Mucosa of stomach (tissue), 1 donor: ENCODE data around the gene SF3A2.
A peak's percentile ranks its signal among the peaks of the same experiment; 100 is the strongest.

ENCODE experiments used
- H3K27me3 ChIP-seq: one replicate; pipeline ENCODE4 v1.7.0; 2013; ENCODE audit warnings: mild to moderate bottlenecking, low read length; ENCODE audit not compliant: control insufficient read depth, insufficient read depth
- H3K36me3 ChIP-seq: one replicate; pipeline ENCODE4 v1.7.0; 2013; ENCODE audit warnings: low read length; ENCODE audit not compliant: control insufficient read depth, insufficient read depth
- H3K4me1 ChIP-seq: one replicate; pipeline ENCODE4 v1.7.0; 2013; ENCODE audit warnings: mild to moderate bottlenecking, low read length; ENCODE audit not compliant: control insufficient read depth, insufficient read depth
- H3K4me3 ChIP-seq: one replicate; pipeline ENCODE4 v1.7.0; 2013; ENCODE audit warnings: low read length
- H3K9ac ChIP-seq: one replicate; pipeline ENCODE4 v1.7.0; 2013; ENCODE audit warnings: mild to moderate bottlenecking, low read length, moderate library complexity
- H3K9me3 ChIP-seq: one replicate; pipeline ENCODE4 v1.7.0; 2013; ENCODE audit warnings: mild to moderate bottlenecking, low read length, moderate library complexity; ENCODE audit not compliant: control insufficient read depth
- donor health status: Pancreatic carcinoma.

The SF3A2 gene

GRCh38 chr19:2236314-2237050 is at the start of gene SF3A2, which contains the start of gene PLEKHJ1:
Gene SF3A2, plus strand, starts transcription at chr19:2236824. Its CDS starts 6,595 bp downstream, at chr19:2243419.
Gene PLEKHJ1, minus strand, starts transcription at chr19:2236329. Its CDS starts 81 bp downstream, at chr19:2236248.
- Histone ChIP-seq H3K9ac (peak within 1 kb of the TSS; percentile 71), H3K27me3 (no peaks in the 10 kb centered on the region), H3K4me1 (peaks cover 61% of the 10 kb centered on the region), H3K9me3 (no peaks in the 10 kb centered on the region), H3K4me3 (peak within 1 kb of the TSS; percentile 43), H3K36me3 (no peaks in the 10 kb centered on the region)

- Histone ChIP-seq H3K4me1 (peaks cover 10% of the 10 kb centered on the region), H3K36me3 (peaks cover 4% of the 10 kb centered on the region), H3K9me3 (no peaks in the 10 kb centered on the region), H3K27me3 (no peaks in the 10 kb centered on the region), H3K4me3 (no peak overlapping the region), H3K9ac (no peak overlapping the region)
These were observed 49.5 kb upstream of the SF3A2 start for GRCh38 chr19:2187159-2187558.

GRCh38 chr19:2188708-2189385 is 47.8 kb upstream of the SF3A2 start:
- peaks cover 4% of the 10 kb centered on the region for H3K36me3 ChIP-seq
- peaks cover 10% of the 10 kb centered on the region for H3K4me1 ChIP-seq
- no peak overlapping the region for H3K9ac ChIP-seq

GRCh38 chr19:2189880-2190279 is 46.7 kb upstream of the SF3A2 start:
- peaks cover 8% of the 10 kb centered on the region for H3K36me3 ChIP-seq
- H3K4me3 ChIP-seq = no peak overlapping the region
- no peak overlapping the region for H3K9ac ChIP-seq
- peaks cover 10% of the 10 kb centered on the region for H3K4me1 ChIP-seq
- H3K27me3 ChIP-seq = no peaks in the 10 kb centered on the region
- no peaks in the 10 kb centered on the region for H3K9me3 ChIP-seq

More at GRCh38 chr19:2188708-2189385, 47.8 kb upstream of the SF3A2 start:
- Histone ChIP-seq H3K9me3 (no peaks in the 10 kb centered on the region), H3K27me3 (no peaks in the 10 kb centered on the region), H3K4me3 (no peak overlapping the region)

- peaks cover 8% of the 10 kb centered on the region for H3K36me3 ChIP-seq
- H3K4me3 ChIP-seq = no peak overlapping the region
- H3K9ac ChIP-seq = no peak overlapping the region
These were observed 45.7 kb upstream of the SF3A2 start for GRCh38 chr19:2190848-2191455.

GRCh38 chr19:2191456-2192310 is 44.9 kb upstream of the SF3A2 start:
- Histone ChIP-seq H3K4me1 (peaks cover 6% of the 10 kb centered on the region), H3K36me3 (peaks cover 8% of the 10 kb centered on the region)

More at GRCh38 chr19:2190848-2191455, 45.7 kb upstream of the SF3A2 start:
- Histone ChIP-seq H3K27me3 (no peaks in the 10 kb centered on the region), H3K9me3 (no peaks in the 10 kb centered on the region), H3K4me1 (peaks cover 10% of the 10 kb centered on the region)

GRCh38 chr19:2192862-2193261 is 43.8 kb upstream of the SF3A2 start:
- peaks cover 4% of the 10 kb centered on the region for H3K36me3 ChIP-seq
- no peak overlapping the region for H3K4me3 ChIP-seq
- H3K27me3 ChIP-seq = no peaks in the 10 kb centered on the region
- no peak overlapping the region for H3K9ac ChIP-seq
- H3K4me1 ChIP-seq = no peaks in the 10 kb centered on the region
- H3K9me3 ChIP-seq = no peaks in the 10 kb centered on the region

More at GRCh38 chr19:2191456-2192310, 44.9 kb upstream of the SF3A2 start:
- no peak overlapping the region for H3K9ac ChIP-seq
- H3K4me3 ChIP-seq = no peak overlapping the region
- no peaks in the 10 kb centered on the region for H3K27me3 ChIP-seq
- no peaks in the 10 kb centered on the region for H3K9me3 ChIP-seq

- H3K9me3 ChIP-seq = no peaks in the 10 kb centered on the region
- no peaks in the 10 kb centered on the region for H3K4me1 ChIP-seq
- no peak overlapping the region for H3K4me3 ChIP-seq
- H3K9ac ChIP-seq = no peak overlapping the region
- no peaks in the 10 kb centered on the region for H3K27me3 ChIP-seq
- peaks cover 4% of the 10 kb centered on the region for H3K36me3 ChIP-seq
These were observed 42.8 kb upstream of the SF3A2 start for GRCh38 chr19:2193807-2194206.

GRCh38 chr19:2194513-2195078 is 42.0 kb upstream of the SF3A2 start:
- H3K36me3 ChIP-seq = peaks cover 4% of the 10 kb centered on the region
- no peak overlapping the region for H3K9ac ChIP-seq
- H3K4me1 ChIP-seq = no peaks in the 10 kb centered on the region
- H3K4me3 ChIP-seq = no peak overlapping the region
- no peaks in the 10 kb centered on the region for H3K9me3 ChIP-seq
- no peaks in the 10 kb centered on the region for H3K27me3 ChIP-seq

- Histone ChIP-seq H3K27me3 (no peaks in the 10 kb centered on the region), H3K4me3 (no peak overlapping the region), H3K36me3 (peaks cover 4% of the 10 kb centered on the region), H3K9me3 (no peaks in the 10 kb centered on the region), H3K4me1 (no peaks in the 10 kb centered on the region), H3K9ac (no peak overlapping the region)
These were observed 41.3 kb upstream of the SF3A2 start for GRCh38 chr19:2195361-2195760.

GRCh38 chr19:2195914-2196313 is 40.7 kb upstream of the SF3A2 start:
- H3K4me1 ChIP-seq = no peaks in the 10 kb centered on the region
- H3K9me3 ChIP-seq = no peaks in the 10 kb centered on the region
- no peak overlapping the region for H3K9ac ChIP-seq
- H3K27me3 ChIP-seq = no peaks in the 10 kb centered on the region
- no peak overlapping the region for H3K4me3 ChIP-seq
- peaks cover 4% of the 10 kb centered on the region for H3K36me3 ChIP-seq
